GM12874 (cell line): ENCODE results near the gene DUOX1.

Experiments used
- CTCF ChIP-seq: IDR thresholded peaks from 2 replicates; pipeline ENCODE4 v1.5.1; 2011; ENCODE audit warnings: low read depth, mild to moderate bottlenecking, control low read depth, low read length, moderate library complexity; ENCODE audit not compliant: insufficient read depth

The DUOX1 gene

GRCh38 chr15:45131510-45131909 lies 1.7 kb downstream of the DUOX1 start:
- no peak for TF ChIP-seq CTCF

- no peak for TF ChIP-seq CTCF
Measured at GRCh38 chr15:45132844-45133560, 3.2 kb downstream of the DUOX1 start.

GRCh38 chr15:45133561-45133920 lies 3.7 kb downstream of the DUOX1 start:
- no peak for TF ChIP-seq CTCF

- no peak for TF ChIP-seq CTCF
Measured at GRCh38 chr15:45134046-45134445, 4.3 kb downstream of the DUOX1 start.

- TF ChIP-seq CTCF: no peak
Measured at GRCh38 chr15:45134682-45135604, 5.1 kb downstream of the DUOX1 start.

GRCh38 chr15:45136378-45136764 lies 6.6 kb downstream of the DUOX1 start:
- TF ChIP-seq CTCF: peak; percentile 34; the same call in 1 of the 2 replicates

GRCh38 chr15:45137703-45138102 lies 7.9 kb downstream of the DUOX1 start:
- no peak for TF ChIP-seq CTCF
